Epithelial cell of proximal tubule (primary cell): ENCODE data around the gene BOLA3. TPM values are rescaled to one million over a fixed set of nuclear protein-coding genes. Genes with fewer than 3 reads are reported as not detected.

Source experiments
- DNase-seq: peaks from one replicate; pipeline ENCODE4 v3.0.0-alpha.2; 2011; ENCODE audit warnings: low read depth
- H3K4me3 ChIP-seq: 2 replicates; pipeline ENCODE4 v1.5.1; 2011; ENCODE audit warnings: low read depth, mild to moderate bottlenecking, low read length
- CTCF ChIP-seq: conservative IDR thresholded peaks from 2 replicates; pipeline ENCODE4 v1.5.1; 2012; ENCODE audit warnings: low read depth, mild to moderate bottlenecking, low read length
- total RNA-seq: library from RNA; depleted of rRNA; stranded (reverse); fragments of >200 nt; gene quantifications from 2 replicates; pipeline ENCODE4 v1.2.3, GENCODE V29; 2015

Gene BOLA3
- total RNA-seq, 1 donor from 2014 or later: 90.3 TPM

- TF ChIP-seq CTCF: no peak
- DNase-seq: no peak
- no peak overlapping the region for H3K4me3 ChIP-seq
These were observed 27.2 kb upstream of the BOLA3 start for GRCh38 chr2:74174909-74175308.

- no peak for TF ChIP-seq CTCF
- DNase-seq: no peak
- H3K4me3 ChIP-seq: no peak overlapping the region
These were observed 21.0 kb upstream of the BOLA3 start for GRCh38 chr2:74168739-74169138.

GRCh38 chr2:74164761-74165160, 17.0 kb upstream of the BOLA3 start:
- no peak for DNase-seq
- TF ChIP-seq CTCF: no peak
- H3K4me3 ChIP-seq: no peak overlapping the region

- H3K4me3 ChIP-seq: no peak overlapping the region
- no peak for TF ChIP-seq CTCF
These were observed 15.2 kb upstream of the BOLA3 start for GRCh38 chr2:74162951-74163350.

GRCh38 chr2:74155830-74156229, 8.1 kb upstream of the BOLA3 start:
- TF ChIP-seq CTCF: no peak
- no peak for DNase-seq
- no peak overlapping the region for H3K4me3 ChIP-seq

More at GRCh38 chr2:74162951-74163350, 15.2 kb upstream of the BOLA3 start:
- DNase-seq: no peak

GRCh38 chr2:74152954-74153353, 5.2 kb upstream of the BOLA3 start:
- TF ChIP-seq CTCF: no peak
- no peak for DNase-seq
- no peak overlapping the region for H3K4me3 ChIP-seq

GRCh38 chr2:74149570-74150319, 2.0 kb upstream of the BOLA3 start:
- no peak overlapping the region for H3K4me3 ChIP-seq
- TF ChIP-seq CTCF: no peak
- no peak for DNase-seq
